Right ventricle myocardium superior (tissue), 1 donor: ENCODE results near the gene DEDD2. TPM values are rescaled to one million over a fixed set of nuclear protein-coding genes. Genes with fewer than 3 reads are reported as not detected.
A peak's percentile ranks its signal among the peaks of the same experiment; 100 is the strongest.
"Not testable (repeated sequence)": the region's sequence is repeated elsewhere in the genome, so short reads cannot be mapped to it uniquely, and the experiment has no call there.

ENCODE experiments used
- ATAC-seq: fragments of 200-7000 bp; cut with Tn5 transposase; one replicate; pipeline ENCODE4 v1.9.1; 2020; ENCODE audit warnings: mild to moderate bottlenecking; ENCODE audit not compliant: poor library complexity
- DNase-seq: peaks from one replicate; pipeline ENCODE4 v3.0.0-alpha.2; 2020
- intact Hi-C: fragments of 100-400 bp; cut with DNase I; formaldehyde crosslinking; loops from one replicate; pipeline ENCODE4 v1.11.2; 2022
- long read RNA-seq: library from polyadenylated mRNA; unstranded; transcript quantifications from one replicate; pipeline ENCODE4 v2.0.0, GENCODE V29; 2021
- total RNA-seq: library from RNA; stranded (reverse); fragmentation: NEBNext Ultra II Directional; extraction: Animal tissue kit (Norgen Biotek cat#: 25700); gene quantifications from one replicate; pipeline ENCODE4 v1.2.1, GENCODE V29; 2021
- donor health status: DM: no; HTN: yes; CAD: no; lungs with severe emphysema.

The DEDD2 gene, protein sequence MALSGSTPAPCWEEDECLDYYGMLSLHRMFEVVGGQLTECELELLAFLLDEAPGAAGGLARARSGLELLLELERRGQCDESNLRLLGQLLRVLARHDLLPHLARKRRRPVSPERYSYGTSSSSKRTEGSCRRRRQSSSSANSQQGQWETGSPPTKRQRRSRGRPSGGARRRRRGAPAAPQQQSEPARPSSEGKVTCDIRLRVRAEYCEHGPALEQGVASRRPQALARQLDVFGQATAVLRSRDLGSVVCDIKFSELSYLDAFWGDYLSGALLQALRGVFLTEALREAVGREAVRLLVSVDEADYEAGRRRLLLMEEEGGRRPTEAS
- 14.8 TPM for total RNA-seq
- long read RNA-seq, transcript DEDD2-205 (5 exons, 1,183 nt): major isoform, 48 of 58 reads
- long read RNA-seq, partial matches to known transcripts: 5 of 58 reads
- long read RNA-seq, other reads (novel, unspliced or antisense): 2 of 58 reads

DNA sequence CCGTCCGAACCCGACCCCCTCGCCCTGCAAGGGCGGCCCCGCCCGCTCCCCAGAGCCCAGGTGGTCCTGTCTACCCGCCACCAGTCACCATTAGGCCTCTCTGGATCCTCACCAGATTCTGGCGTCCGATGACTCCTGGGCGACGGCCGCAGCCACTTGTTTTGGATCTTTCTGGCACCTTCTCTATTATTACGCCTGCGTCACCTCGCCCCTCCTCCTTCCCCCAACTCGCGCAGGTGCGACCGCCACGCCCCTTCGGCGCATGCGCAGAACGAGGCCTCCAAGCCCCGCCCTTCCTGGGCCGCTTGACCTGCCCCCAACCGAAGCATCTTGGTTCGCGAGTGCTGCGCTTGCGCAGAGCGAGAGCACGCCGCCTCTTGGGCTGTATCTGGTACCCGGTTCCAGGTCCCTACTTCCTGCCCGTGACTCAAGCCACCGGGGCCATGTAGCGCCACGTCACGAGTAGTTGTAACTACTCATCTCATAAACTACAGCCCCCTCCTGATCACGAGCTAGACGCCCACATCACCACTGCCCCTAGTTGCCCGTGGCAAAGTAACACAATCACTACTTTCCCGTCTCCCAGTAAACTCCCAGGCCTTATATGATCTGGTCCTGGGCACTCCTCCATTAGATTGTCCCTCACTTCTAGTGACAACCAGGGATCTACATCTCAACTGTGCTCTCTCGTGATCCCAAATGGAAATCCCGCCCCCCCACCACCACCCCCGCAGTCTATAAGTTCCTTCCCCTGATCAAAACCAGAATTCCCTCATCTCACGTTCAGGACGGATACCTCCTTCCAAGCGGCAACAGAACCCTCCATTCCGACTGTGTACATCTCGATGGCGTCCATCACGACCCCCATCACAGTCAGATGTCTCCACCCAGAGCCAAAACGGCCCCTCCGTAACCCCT lies at the start of gene DEDD2:
Gene DEDD2 (minus strand): TSS at position 158 of the 918 bp plus-strand sequence. CDS start 670 bp downstream, outside the sequence.
- ATAC-seq (peak; percentile 86), DNase-seq (peak; percentile 98)
- intact Hi-C loops: no loop called here

DNA sequence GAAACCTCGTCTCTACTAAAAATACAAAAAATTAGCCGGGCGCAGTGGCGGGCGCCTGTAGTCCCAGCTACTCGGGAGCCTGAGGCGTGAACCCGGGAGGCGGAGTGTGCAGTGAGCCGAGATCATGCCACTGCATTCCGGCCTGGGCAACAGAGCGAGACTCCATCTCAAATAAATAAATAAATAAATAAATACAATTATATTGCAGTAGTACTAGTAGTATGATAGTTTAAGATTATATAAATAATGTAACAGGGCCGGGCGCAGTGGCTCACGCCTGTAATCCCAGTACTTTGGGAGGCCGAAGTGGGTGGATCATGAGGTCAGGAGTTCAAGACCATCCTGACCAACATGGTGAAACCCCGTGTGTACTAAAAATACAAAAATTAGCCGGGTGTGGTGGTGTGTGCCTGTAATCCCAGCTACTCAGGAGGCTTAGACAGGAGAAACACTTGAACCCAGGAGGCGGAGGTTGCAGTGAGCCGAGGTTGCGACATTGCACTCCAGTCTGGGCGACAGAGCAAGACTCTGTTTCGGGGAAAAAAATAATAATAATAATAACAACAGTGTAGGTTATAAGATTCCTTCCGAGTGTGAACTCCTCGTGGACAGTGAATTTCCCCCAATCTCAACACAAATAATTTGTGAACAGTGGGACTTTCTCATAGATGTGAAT lies 49.6 kb upstream of the DEDD2 start:
- intact Hi-C loops, ATAC-seq, DNase-seq: not testable (repeated sequence)

DNA sequence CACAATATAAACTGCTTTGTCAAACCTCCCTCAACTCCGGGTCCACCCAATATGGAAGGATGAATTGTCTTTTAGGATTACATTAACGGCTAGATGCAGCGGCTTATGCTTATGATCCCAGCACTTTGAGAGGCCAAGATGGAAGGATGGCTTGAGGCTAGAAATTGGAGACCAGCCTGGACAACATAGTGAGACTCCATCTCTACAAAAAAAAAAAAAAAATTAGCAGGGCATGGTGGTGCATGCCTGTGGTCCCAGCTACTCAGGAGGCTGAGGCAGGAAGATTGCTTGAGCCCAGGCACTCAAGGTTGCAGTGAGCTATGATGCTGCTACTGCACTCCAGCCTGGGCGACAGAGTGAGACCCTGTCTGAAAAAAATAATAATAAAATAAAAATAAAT lies 48.6 kb upstream of the DEDD2 start:
- ATAC-seq, DNase-seq, intact Hi-C loops: not testable (repeated sequence)

GRCh38 chr19:42261763-42262162 lies 44.3 kb upstream of the DEDD2 start:
- no peak for DNase-seq
- intact Hi-C loops: no loop called here
- no peak for ATAC-seq

- ATAC-seq, intact Hi-C loops, DNase-seq: not testable (repeated sequence)
Observed at GRCh38 chr19:42257842-42258241, 40.4 kb upstream of the DEDD2 start.

DNA sequence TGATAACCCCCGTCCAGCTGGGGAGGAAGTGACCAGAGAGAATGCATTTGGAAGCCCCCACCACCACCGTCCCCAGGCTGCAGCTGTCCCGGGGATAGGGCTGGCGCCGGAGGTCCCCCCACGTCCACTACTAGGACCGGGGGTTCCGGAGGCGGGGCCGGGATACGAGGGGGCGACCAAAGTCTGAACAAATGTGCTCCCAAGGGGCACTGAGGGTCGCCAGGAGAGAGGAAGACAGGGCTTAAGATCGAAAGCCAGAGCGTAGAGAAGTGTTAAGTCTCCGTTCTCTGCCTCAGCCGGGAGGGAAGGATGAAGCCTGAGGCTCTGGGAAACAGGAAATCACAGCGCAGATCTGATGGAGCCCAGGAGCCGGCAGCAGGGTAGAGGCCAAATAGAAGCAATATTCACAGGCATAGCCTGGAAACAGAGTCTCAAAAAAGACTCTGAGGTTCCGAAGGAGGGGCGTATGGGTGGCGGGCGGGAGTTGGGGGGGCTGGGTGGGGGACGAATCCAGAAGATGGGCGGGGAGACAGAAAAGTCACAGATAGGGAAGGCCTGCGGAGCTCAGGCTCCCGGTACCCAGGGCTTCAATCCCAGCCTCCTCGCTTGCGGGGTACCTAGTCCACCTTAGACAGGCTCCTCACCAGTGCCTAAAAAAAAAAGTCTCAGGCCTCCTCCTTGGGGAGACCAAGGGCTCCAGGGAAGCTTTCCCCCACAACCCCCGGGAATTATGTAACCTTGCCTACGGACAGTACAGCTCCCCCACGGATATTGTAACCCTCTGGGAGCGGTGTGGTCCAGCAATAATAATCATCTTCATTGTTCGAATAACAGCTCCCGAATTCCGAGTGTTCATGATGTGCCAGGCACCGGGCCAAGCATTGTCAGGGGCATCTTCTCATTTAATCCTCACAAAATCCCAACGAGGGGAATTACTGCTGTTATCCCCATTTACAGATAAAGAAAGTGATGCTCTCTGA lies 38.6 kb upstream of the DEDD2 start:
- DNase-seq (peak; percentile 77), ATAC-seq (peak; percentile 1)
- intact Hi-C loops: no loop called here

GRCh38 chr19:42254850-42255765 lies 37.6 kb upstream of the DEDD2 start, which contains the start of gene ERF:
Gene ERF (minus strand): TSS chr19:42255128. CDS start chr19:42254999, 129 bp downstream.
- DNase-seq (peak; percentile 97), ATAC-seq (peak; percentile 82)
- intact Hi-C loops: no loop called here

GRCh38 chr19:42254089-42254849 lies 36.8 kb upstream of the DEDD2 start:
- intact Hi-C loops: no loop called here
- DNase-seq (peak; percentile 83), ATAC-seq (peak; percentile 43)

DNA sequence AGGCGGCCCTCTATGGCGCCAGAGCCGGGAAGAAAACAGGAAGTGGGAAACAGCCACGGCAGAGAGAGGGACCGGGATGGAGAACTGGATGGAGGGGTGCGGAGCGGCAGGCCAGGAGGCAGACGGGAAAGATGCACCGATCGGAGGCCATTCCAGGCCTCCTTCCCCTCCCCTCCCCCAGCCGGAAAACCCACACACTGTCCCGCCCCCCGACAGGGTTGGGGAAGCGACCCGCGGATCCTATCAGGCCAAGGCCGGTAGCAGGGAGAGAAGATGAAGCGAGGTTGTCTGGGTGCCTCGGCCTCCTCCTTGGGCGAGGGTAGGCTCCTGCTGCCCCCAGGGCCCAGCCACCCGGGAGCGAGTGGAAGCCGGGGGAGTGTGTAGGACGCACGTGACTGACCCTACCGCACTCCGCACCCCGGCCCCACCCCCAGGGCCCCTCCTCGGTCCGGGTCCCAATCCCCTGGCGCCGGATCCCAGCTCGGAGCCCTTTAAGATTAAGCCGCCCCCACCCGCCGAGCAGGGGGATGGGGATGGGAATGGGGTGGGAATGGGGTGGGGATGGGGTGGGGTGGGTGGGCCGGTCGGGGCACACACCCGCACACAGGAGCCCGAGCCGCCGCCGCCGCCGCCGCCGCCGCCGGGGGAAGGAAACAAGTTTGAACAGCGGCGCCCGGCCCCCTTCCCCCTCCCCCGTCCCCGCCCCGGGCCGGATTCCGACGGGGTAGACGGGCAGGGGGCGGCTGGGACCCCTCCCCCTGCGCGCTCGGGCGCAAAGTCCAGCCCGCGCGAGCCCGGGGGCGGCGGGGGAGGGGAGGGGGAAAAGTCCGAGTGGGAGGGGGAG lies 36.0 kb upstream of the DEDD2 start:
- intact Hi-C loops: no loop called here
- ATAC-seq (peak; percentile 6), DNase-seq (peak; percentile 73)

GRCh38 chr19:42252365-42253244 lies 35.1 kb upstream of the DEDD2 start:
- no peak for DNase-seq
- peak; percentile 14 for ATAC-seq
- intact Hi-C loops: no loop called here

- DNase-seq (no peak), ATAC-seq (no peak)
- intact Hi-C loops: no loop called here
Observed at GRCh38 chr19:42251572-42252358, 34.3 kb upstream of the DEDD2 start.

DNA sequence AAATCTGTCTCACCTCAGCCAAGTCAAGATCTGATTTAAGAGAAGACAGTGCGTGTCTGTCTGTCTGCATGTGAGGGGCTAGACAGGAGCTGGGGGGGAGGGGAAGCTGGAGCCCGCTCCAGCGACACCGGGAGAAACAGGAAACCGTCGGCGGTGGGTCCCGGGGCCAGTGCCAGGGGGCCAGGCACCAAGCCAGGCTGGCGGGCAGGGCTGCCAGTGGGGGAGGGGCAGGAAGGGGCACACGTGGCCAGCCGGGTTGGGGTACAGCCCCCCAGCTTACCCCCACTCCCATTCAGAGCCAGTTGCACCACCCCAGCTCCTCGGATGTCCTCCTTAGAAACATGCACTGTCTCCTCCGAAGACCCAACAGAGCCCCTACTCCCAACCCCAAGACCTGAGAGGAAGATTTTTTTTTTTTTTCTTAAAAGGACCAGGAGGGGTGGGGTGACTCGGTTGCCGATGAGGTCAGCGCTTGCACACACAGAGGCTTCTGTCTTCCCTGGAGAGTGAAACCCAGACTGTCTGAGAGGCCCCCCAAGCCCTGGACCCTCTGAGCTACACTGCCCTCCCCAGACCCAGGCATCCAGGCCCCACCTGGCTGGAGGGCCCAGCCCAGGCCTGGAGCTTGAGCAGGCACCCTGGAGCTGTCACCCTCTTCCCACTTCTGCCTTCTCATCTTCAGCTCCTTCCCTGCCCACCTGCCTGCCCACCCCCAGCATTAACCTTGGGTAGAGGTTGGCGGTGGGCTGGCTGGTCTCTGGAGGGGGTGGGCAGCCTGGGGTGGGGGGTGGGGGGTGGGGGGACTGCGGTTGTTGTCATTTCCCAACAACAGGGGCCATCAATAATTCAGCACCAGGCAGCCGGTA lies 33.4 kb upstream of the DEDD2 start:
- no peak for DNase-seq
- intact Hi-C loops: no loop called here
- ATAC-seq: no peak
